Mesenteric fat pad (tissue), 1 donor: ENCODE measurements around the gene PLEKHB1. TPM values are rescaled to one million over a fixed set of nuclear protein-coding genes. Genes with fewer than 3 reads are reported as not detected.
A peak's percentile ranks its signal among the peaks of the same experiment; 100 is the strongest.

Experiments used
- DNase-seq: peaks from one replicate; pipeline ENCODE4 v3.0.0-alpha.2; 2020; ENCODE audit warnings: low spot score
- long read RNA-seq: library from polyadenylated mRNA; unstranded; transcript quantifications from one replicate; pipeline ENCODE4 v2.0.0, GENCODE V29; 2020
- total RNA-seq: library from RNA; stranded (reverse); fragmentation: NEBNext Ultra II Directional; extraction: Animal tissue kit (Norgen Biotek cat#: 25700); gene quantifications from one replicate; pipeline ENCODE4 v1.2.1, GENCODE V29; 2021
- donor health status: DM: yes; HTN: yes; CAD: no.

Gene PLEKHB1
- 0.58 TPM for total RNA-seq
- long read RNA-seq, partial matches to known transcripts, result 2 of 3 reads
- long read RNA-seq, other reads (novel, unspliced or antisense), result 0 of 3 reads

GRCh38 chr11:73645972-73646631 lies at the start of gene PLEKHB1:
Gene PLEKHB1, plus strand, starts transcription at chr11:73646581. Its CDS starts 28 bp downstream, at chr11:73646609.
- no peak for DNase-seq

GRCh38 chr11:73597336-73597955 lies 48.9 kb upstream of the PLEKHB1 start:
- DNase-seq, result no peak

- DNase-seq, result peak; percentile 97
Measured at GRCh38 chr11:73597956-73598718, 48.2 kb upstream of the PLEKHB1 start, which contains the start of gene FAM168A. Gene FAM168A, minus strand, starts transcription at chr11:73598112. Its CDS starts 129,638 bp downstream, at chr11:73468474.

GRCh38 chr11:73598719-73599379 lies 47.5 kb upstream of the PLEKHB1 start:
- DNase-seq, result no peak

- no peak for DNase-seq
Measured at GRCh38 chr11:73612601-73613140, 33.7 kb upstream of the PLEKHB1 start.

- no peak for DNase-seq
Measured at GRCh38 chr11:73614591-73614990, 31.8 kb upstream of the PLEKHB1 start.

GRCh38 chr11:73622926-73623593 lies 23.3 kb upstream of the PLEKHB1 start:
- DNase-seq, result no peak

GRCh38 chr11:73623686-73624085 lies 22.7 kb upstream of the PLEKHB1 start:
- DNase-seq, result no peak

GRCh38 chr11:73625696-73626318 lies 20.6 kb upstream of the PLEKHB1 start:
- no peak for DNase-seq

- DNase-seq, result no peak
Measured at GRCh38 chr11:73629907-73630306, 16.5 kb upstream of the PLEKHB1 start.

GRCh38 chr11:73632996-73633395 lies 13.4 kb upstream of the PLEKHB1 start:
- DNase-seq, result no peak

GRCh38 chr11:73633999-73634398 lies 12.4 kb upstream of the PLEKHB1 start:
- DNase-seq, result no peak

- DNase-seq, result no peak
Measured at GRCh38 chr11:73635721-73636120, 10.7 kb upstream of the PLEKHB1 start.

- no peak for DNase-seq
Measured at GRCh38 chr11:73636249-73636648, 10.1 kb upstream of the PLEKHB1 start.

GRCh38 chr11:73637012-73637411 lies 9.4 kb upstream of the PLEKHB1 start:
- no peak for DNase-seq

- DNase-seq, result no peak
Measured at GRCh38 chr11:73640592-73640991, 5.8 kb upstream of the PLEKHB1 start.

GRCh38 chr11:73641668-73642067 lies 4.7 kb upstream of the PLEKHB1 start:
- no peak for DNase-seq

GRCh38 chr11:73645121-73645969 lies 1.0 kb upstream of the PLEKHB1 start:
- no peak for DNase-seq

- peak; percentile 92 for DNase-seq
Measured at GRCh38 chr11:73647459-73648100, 1.2 kb downstream of the PLEKHB1 start.
